Measurements from ENCODE around the gene GOLGB1.

DNA sequence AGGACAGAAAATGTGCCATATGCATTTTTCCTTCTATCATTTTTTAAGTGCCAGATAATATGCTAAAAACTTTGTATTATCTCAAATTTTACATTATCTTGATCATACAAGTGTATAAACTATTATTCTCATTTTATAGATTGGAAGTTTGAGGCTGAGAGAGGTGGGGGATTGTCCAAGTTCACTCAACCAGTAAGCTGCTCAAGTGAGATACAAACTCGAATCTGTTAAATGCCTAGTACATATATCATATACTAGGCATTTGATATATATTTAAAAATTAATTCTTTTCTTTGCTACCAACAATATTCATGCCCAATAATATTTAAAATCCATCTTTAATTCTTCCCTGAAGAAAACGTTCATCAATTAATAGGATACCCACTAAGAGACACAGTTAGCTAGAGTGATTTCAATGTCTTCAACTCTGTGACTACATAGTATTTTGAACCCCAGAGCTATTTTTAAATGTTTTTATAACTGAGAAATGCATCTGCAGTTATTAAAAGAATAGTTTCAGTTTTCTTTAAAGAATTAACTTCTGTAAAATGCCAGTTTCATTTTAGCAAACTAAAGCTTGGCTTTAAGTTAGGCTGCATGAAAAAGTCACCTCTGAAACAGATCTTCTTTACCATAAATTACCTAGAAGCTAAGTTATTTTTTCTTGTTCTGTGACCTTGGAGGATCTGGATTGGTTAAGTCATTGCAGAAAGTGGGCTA, 44.9 kb upstream of the GOLGB1 start:
- TF ChIP-seq, protein P1, sequence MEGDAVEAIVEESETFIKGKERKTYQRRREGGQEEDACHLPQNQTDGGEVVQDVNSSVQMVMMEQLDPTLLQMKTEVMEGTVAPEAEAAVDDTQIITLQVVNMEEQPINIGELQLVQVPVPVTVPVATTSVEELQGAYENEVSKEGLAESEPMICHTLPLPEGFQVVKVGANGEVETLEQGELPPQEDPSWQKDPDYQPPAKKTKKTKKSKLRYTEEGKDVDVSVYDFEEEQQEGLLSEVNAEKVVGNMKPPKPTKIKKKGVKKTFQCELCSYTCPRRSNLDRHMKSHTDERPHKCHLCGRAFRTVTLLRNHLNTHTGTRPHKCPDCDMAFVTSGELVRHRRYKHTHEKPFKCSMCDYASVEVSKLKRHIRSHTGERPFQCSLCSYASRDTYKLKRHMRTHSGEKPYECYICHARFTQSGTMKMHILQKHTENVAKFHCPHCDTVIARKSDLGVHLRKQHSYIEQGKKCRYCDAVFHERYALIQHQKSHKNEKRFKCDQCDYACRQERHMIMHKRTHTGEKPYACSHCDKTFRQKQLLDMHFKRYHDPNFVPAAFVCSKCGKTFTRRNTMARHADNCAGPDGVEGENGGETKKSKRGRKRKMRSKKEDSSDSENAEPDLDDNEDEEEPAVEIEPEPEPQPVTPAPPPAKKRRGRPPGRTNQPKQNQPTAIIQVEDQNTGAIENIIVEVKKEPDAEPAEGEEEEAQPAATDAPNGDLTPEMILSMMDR (IDR thresholded peaks at IDR 0.05; ENCODE audit: low read depth, low read length, poor library complexity, severe bottlenecking): no peak
- TF ChIP-seq EZH2phosphoT487 (IDR thresholded peaks at IDR 0.05; ENCODE audit: borderline replicate concordance, low read length): no peak
